GM19099 (cell line): Measurements from ENCODE around the gene IRGC.

Experiments used
- POLR2A ChIP-seq: IDR thresholded peaks from 3 replicates; pipeline ENCODE4 v1.6.1; 2011; ENCODE audit warnings: low read depth; ENCODE audit not compliant: insufficient read length; ENCODE audit errors: extremely low read depth

IRGC gene

GRCh38 chr19:43687660-43687997, 28.2 kb upstream of the IRGC start:
- TF ChIP-seq POLR2A: no peak

GRCh38 chr19:43688059-43688701, 27.7 kb upstream of the IRGC start:
- no peak for TF ChIP-seq POLR2A

GRCh38 chr19:43690444-43690843, 25.4 kb upstream of the IRGC start:
- no peak for TF ChIP-seq POLR2A

- TF ChIP-seq POLR2A: no peak
Measured at GRCh38 chr19:43690890-43691289, 25.0 kb upstream of the IRGC start.

- TF ChIP-seq POLR2A: no peak
Measured at GRCh38 chr19:43691755-43692154, 24.1 kb upstream of the IRGC start.

GRCh38 chr19:43692385-43692784, 23.5 kb upstream of the IRGC start:
- TF ChIP-seq POLR2A: no peak

GRCh38 chr19:43692877-43693276, 23.0 kb upstream of the IRGC start:
- no peak for TF ChIP-seq POLR2A

- TF ChIP-seq POLR2A: no peak
Measured at GRCh38 chr19:43694553-43694952, 21.3 kb upstream of the IRGC start.

GRCh38 chr19:43695985-43696704, 19.7 kb upstream of the IRGC start:
- no peak for TF ChIP-seq POLR2A

- TF ChIP-seq POLR2A: no peak
Measured at GRCh38 chr19:43697295-43697694, 18.6 kb upstream of the IRGC start.

GRCh38 chr19:43699506-43700394, 16.1 kb upstream of the IRGC start:
- no peak for TF ChIP-seq POLR2A

- TF ChIP-seq POLR2A: no peak
Measured at GRCh38 chr19:43700395-43701000, 15.4 kb upstream of the IRGC start.

- no peak for TF ChIP-seq POLR2A
Measured at GRCh38 chr19:43704002-43704705, 11.7 kb upstream of the IRGC start.

- no peak for TF ChIP-seq POLR2A
Measured at GRCh38 chr19:43705729-43706128, 10.1 kb upstream of the IRGC start.
